GM10248 (cell line): ENCODE measurements around the gene DNAI4.
A peak's percentile ranks its signal among the peaks of the same experiment; 100 is the strongest.

Experiments used
- CTCF ChIA-PET: fragments of 300-600 bp; sonication (Branson Sonifier 250); formaldehyde crosslinking; extraction: SDS; loops from one replicate; lab custom pipeline; 2021; ENCODE audit warnings: antibody characterized with exemption; lab: Yijun Ruan, JAX
- POLR2A ChIA-PET: fragments of 350-650 bp; sonication (Branson Sonifier 250); formaldehyde crosslinking; extraction: SDS; loops from one replicate; lab custom pipeline; 2020; ENCODE audit warnings: antibody characterized with exemption; lab: Yijun Ruan, JAX
- DNase-seq: peaks from one replicate; pipeline ENCODE4 v3.0.0; 2012; ENCODE audit errors: extremely low spot score
- CTCF ChIP-seq: IDR thresholded peaks from 2 replicates; pipeline ENCODE4 v1.5.1; 2012; ENCODE audit warnings: mild to moderate bottlenecking, low read depth; ENCODE audit errors: extremely low read depth, missing control alignments, control extremely low read depth

The DNAI4 gene

GRCh38 chr1:66937529-66938234 lies 13.0 kb upstream of the DNAI4 start:
- no peak for TF ChIP-seq CTCF
- ChIA-PET CTCF (interaction anchor here (1.8 to 1.9 kb wide), 2 partner anchors 13 to 212 kb away, joined by 4 to 6 read pairs; partner anchors contain the start of genes DNAI4 and MIER1), POLR2A (no interaction called here)
- no peak for DNase-seq

- DNase-seq, result no peak
- TF ChIP-seq CTCF, result no peak
- POLR2A ChIA-PET, result interaction anchor here (1.4 kb wide), 1 partner anchor 9 kb away, joined by 4 read pairs; the partner anchor contains the start of genes DNAI4 and MIER1
- CTCF ChIA-PET, result interaction anchor here (1.1 to 2.3 kb wide), 3 partner anchors 10 to 280 kb away, joined by 3 to 9 read pairs (median 3); partner anchors contain the start of genes DNAI4 and MIER1
Measured at GRCh38 chr1:66933887-66934700, 9.4 kb upstream of the DNAI4 start.

DNA sequence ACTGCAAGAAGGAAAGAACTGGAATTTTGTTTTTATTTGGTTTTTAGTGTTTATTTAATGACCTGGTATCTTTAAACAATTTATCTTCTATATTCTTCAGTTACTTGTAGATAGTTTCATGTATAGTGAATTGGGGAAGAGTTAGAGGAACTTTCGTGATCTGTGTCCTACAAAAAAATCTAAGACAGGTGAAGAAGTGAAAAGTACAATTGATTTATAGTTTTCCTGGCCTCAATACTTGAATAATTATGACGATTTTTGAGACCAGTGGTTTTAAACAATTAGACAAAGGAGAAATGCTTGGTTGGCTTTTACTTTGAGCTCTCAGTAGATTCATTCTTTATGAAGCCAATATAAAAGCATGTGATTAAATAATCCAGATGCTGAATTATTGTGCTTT lies 7.6 kb upstream of the DNAI4 start:
- no peak for TF ChIP-seq CTCF
- CTCF ChIA-PET, result no interaction called here
- POLR2A ChIA-PET, result no interaction called here

DNA sequence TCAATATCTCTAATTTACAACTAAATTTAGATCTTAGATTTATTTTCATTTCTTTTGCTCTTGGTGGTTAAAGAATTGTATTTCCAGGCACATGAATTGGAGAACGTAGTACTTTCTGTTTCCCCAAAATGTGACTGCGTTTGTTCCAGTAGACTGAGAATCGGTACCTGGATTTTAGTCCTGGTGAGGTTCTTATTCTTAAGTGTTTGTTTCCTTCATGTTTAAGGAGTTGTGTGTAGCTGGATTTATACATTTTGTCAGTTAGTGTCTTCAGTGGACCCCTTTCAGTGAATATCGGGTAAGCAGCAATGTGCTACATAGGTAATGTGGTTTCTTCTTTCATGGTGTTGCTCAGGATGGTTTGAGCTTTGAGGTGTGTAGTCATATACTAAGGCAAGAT lies 6.9 kb upstream of the DNAI4 start:
- CTCF ChIA-PET, result no interaction called here
- TF ChIP-seq CTCF, result no peak
- DNase-seq, result no peak
- POLR2A ChIA-PET, result no interaction called here

More for the DNA sequence above, 7.6 kb upstream of the DNAI4 start:
- DNase-seq, result no peak

DNA sequence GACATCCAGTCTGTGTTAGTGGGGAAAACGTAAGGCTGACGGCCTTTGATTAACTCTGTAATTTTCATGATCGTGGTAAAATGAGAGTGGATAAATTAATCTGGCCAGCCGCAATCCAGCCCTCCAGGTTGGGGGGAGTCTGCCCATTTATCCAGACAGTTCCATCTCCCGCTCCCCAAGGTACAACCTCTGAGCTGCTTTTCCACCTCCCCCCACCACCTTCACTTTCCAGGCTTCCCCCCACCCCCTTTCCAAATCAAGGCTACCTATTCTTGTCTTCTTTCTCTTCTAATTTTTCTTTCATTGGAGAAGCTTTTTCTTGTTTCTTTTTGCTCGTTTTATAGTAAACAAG lies 6.1 kb upstream of the DNAI4 start:
- POLR2A ChIA-PET, result no interaction called here
- CTCF ChIA-PET, result interaction anchor here (0.7 to 1.5 kb wide), 3 partner anchors 9 to 31 kb away, joined by 3 to 5 read pairs (median 3); no protein-coding TSS in a partner anchor
- no peak for TF ChIP-seq CTCF
- DNase-seq, result no peak

GRCh38 chr1:66929999-66930822 lies 5.6 kb upstream of the DNAI4 start:
- peak; percentile 35 for TF ChIP-seq CTCF
- CTCF ChIA-PET, result interaction anchor here (0.7 to 1.5 kb wide), 4 partner anchors 9 to 31 kb away, joined by 3 to 5 read pairs (median 3); no protein-coding TSS in a partner anchor
- peak; percentile 88 for DNase-seq
- POLR2A ChIA-PET, result no interaction called here
